Measurements from ENCODE around the gene MAB21L3. TPM values are rescaled to one million over a fixed set of nuclear protein-coding genes. Genes with fewer than 3 reads are reported as not detected.
A peak's percentile ranks its signal among the peaks of the same experiment; 100 is the strongest.

MAB21L3 gene
- total RNA-seq, 3 donors from 2014 or later, result 0.29 to 0.80 TPM; not detected in 1

- no peak overlapping the region for H3K4me3 ChIP-seq
- no peak for DNase-seq (ENCODE audit: low spot score in 2 of 2)
- H3K27me3 ChIP-seq, result no peaks in the 10 kb centered on the region
- H3K4me1 ChIP-seq, result no peaks in the 10 kb centered on the region
- H3K36me3 ChIP-seq, result no peaks in the 10 kb centered on the region
- no peak overlapping the region for H3K27ac ChIP-seq
- TF ChIP-seq POLR2A (IDR thresholded peaks at IDR 0.05), result no peak
- TF ChIP-seq POLR2AphosphoS5 (IDR thresholded peaks at IDR 0.05), result no peak
- TF ChIP-seq CTCF (IDR thresholded peaks at IDR 0.05), result no peak
- no peaks in the 10 kb centered on the region for H3K9me3 ChIP-seq
- intact Hi-C loops (cut with DNase I; ENCODE audit: low total_unique reads), result no loop called here
These were observed 3.8 kb upstream of the MAB21L3 start for GRCh38 chr1:116107371-116107770.

- no peak overlapping the region for H3K4me3 ChIP-seq
- no peaks in the 10 kb centered on the region for H3K9me3 ChIP-seq
- no peak for TF ChIP-seq POLR2A (IDR thresholded peaks at IDR 0.05)
- H3K27me3 ChIP-seq, result no peaks in the 10 kb centered on the region
- H3K27ac ChIP-seq, result peak overlapping the region; percentile 45 to 65
- intact Hi-C loops (cut with DNase I; ENCODE audit: low total_unique reads), result no loop called here
- no peaks in the 10 kb centered on the region for H3K36me3 ChIP-seq
- DNase-seq (ENCODE audit: low spot score in 2 of 2), result no peak
- H3K4me1 ChIP-seq, result no peaks in the 10 kb centered on the region
These were observed 374 bp downstream of the MAB21L3 start for GRCh38 chr1:116111524-116112021.

GRCh38 chr1:116112388-116113140, 1.4 kb downstream of the MAB21L3 start:
- no peaks in the 10 kb centered on the region for H3K27me3 ChIP-seq
- no peak for DNase-seq (ENCODE audit: low spot score in 2 of 2)
- TF ChIP-seq CTCF (IDR thresholded peaks at IDR 0.05) (no peak), POLR2AphosphoS5 (IDR thresholded peaks at IDR 0.05) (no peak), POLR2A (IDR thresholded peaks at IDR 0.05) (no peak)
- intact Hi-C loops (cut with DNase I; ENCODE audit: low total_unique reads), result no loop called here
- H3K4me1 ChIP-seq, result no peaks in the 10 kb centered on the region
- no peaks in the 10 kb centered on the region for H3K9me3 ChIP-seq
- no peak overlapping the region for H3K27ac ChIP-seq
- H3K36me3 ChIP-seq, result no peaks in the 10 kb centered on the region
- H3K4me3 ChIP-seq, result no peak overlapping the region

- DNase-seq (ENCODE audit: low spot score in 2 of 2), result no peak
- intact Hi-C loops (cut with DNase I; ENCODE audit: low total_unique reads), result no loop called here
- H3K4me3 ChIP-seq, result no peak overlapping the region
- TF ChIP-seq POLR2AphosphoS5 (IDR thresholded peaks at IDR 0.05) (no peak), POLR2A (IDR thresholded peaks at IDR 0.05) (no peak), CTCF (IDR thresholded peaks at IDR 0.05) (no peak)
- H3K27ac ChIP-seq, result no peak overlapping the region
- H3K27me3 ChIP-seq, result no peaks in the 10 kb centered on the region
- H3K4me1 ChIP-seq, result no peaks in the 10 kb centered on the region
- H3K36me3 ChIP-seq, result no peaks in the 10 kb centered on the region
- H3K9me3 ChIP-seq, result no peaks in the 10 kb centered on the region
These were observed 2.4 kb downstream of the MAB21L3 start for GRCh38 chr1:116113615-116114014.

- no peak overlapping the region for H3K27ac ChIP-seq
- H3K36me3 ChIP-seq, result no peaks in the 10 kb centered on the region
- no peaks in the 10 kb centered on the region for H3K9me3 ChIP-seq
- intact Hi-C loops (cut with DNase I; ENCODE audit: low total_unique reads), result no loop called here
- no peak overlapping the region for H3K4me3 ChIP-seq
- H3K4me1 ChIP-seq, result no peaks in the 10 kb centered on the region
- TF ChIP-seq POLR2A (IDR thresholded peaks at IDR 0.05) (no peak), CTCF (IDR thresholded peaks at IDR 0.05) (no peak), POLR2AphosphoS5 (IDR thresholded peaks at IDR 0.05) (no peak)
- DNase-seq (ENCODE audit: low spot score in 2 of 2), result no peak
- no peaks in the 10 kb centered on the region for H3K27me3 ChIP-seq
These were observed 4.6 kb downstream of the MAB21L3 start for GRCh38 chr1:116115476-116116439.

Measured in breast epithelium (tissue), 4 donors.